Suppressor macrophage treated with lipopolysaccharide for 4 hours (primary cell): ENCODE data around the gene THADA.
"Not testable (repeated sequence)": the region's sequence is repeated elsewhere in the genome, so short reads cannot be mapped to it uniquely, and the experiment has no call there.

Source experiments
- DNase-seq: peaks from one replicate; pipeline ENCODE4 v3.0.0-alpha.2; 2020

The THADA gene, protein sequence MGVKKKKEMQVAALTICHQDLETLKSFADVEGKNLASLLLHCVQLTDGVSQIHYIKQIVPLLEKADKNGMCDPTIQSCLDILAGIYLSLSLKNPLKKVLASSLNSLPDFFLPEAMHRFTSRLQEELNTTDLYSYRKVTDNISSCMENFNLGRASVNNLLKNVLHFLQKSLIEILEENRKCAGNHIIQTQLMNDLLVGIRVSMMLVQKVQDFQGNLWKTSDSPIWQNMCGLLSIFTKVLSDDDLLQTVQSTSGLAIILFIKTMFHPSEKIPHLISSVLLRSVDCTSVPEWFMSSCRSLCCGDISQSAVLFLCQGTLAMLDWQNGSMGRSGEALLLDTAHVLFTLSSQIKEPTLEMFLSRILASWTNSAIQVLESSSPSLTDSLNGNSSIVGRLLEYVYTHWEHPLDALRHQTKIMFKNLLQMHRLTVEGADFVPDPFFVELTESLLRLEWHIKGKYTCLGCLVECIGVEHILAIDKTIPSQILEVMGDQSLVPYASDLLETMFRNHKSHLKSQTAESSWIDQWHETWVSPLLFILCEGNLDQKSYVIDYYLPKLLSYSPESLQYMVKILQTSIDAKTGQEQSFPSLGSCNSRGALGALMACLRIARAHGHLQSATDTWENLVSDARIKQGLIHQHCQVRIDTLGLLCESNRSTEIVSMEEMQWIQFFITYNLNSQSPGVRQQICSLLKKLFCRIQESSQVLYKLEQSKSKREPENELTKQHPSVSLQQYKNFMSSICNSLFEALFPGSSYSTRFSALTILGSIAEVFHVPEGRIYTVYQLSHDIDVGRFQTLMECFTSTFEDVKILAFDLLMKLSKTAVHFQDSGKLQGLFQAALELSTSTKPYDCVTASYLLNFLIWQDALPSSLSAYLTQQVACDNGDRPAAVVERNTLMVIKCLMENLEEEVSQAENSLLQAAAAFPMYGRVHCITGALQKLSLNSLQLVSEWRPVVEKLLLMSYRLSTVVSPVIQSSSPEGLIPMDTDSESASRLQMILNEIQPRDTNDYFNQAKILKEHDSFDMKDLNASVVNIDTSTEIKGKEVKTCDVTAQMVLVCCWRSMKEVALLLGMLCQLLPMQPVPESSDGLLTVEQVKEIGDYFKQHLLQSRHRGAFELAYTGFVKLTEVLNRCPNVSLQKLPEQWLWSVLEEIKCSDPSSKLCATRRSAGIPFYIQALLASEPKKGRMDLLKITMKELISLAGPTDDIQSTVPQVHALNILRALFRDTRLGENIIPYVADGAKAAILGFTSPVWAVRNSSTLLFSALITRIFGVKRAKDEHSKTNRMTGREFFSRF (N-terminal part only)

DNA sequence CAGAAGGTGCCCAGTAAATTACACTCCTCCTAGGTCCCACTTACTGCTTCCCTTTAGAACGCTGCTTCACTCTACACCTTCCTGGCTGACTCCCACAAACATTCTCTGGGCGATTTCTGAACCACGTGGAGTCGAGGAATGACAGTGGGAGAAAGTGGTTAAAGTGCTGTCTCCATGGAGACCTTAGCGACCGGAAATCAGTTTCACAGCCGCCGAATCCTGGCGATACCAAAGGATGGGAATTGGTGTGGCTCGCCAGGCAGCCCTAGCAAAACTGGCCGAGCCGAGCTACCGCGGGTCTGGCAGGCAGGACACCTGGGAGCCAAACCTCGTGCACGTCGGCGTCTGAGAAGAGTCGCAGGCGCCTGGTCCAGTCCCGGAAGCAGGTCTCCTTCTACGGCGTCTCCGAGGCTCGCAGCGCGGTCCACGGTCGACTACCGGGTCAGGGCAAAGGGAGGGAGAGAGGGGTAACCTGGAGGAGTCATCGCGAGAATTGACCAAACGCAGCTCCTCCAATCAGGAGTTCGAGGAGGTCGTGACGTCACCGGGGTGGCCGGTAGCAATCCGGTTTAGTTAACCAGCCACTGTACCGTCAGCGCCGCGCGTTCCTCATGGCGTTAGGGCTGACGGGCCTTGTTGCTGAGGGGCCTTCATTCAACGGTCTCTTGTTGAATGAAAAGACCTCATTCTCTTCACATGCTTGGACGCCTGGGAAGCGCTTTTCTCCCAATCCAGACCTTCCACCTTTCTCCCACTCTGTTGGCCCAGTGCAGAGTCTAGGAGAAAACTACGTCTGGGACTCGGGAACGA lies at the start of gene THADA:
TSS of gene THADA (minus strand) at position 436 of the 810 bp plus-strand sequence. CDS start 3,646 bp downstream, outside the sequence.
- DNase-seq, result peak; percentile 100

DNA sequence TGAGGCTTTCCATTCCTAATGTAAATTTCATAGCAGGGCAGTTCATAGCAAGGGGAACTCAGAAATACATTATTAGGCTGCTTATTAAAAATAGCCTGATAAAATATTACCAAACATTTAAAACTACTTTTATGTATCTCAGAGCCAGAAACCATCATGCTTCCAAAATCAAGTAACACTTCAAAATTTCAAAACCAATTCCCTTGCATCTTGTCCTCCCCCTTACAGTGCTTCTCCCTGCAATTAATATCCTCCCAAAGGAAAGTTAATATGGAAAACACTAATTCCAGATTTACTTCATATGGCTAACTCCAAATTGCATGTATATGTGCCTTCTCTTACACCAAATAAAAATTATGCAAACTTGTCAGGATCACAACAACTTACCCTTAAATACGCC lies 47.8 kb upstream of the THADA start:
- no peak for DNase-seq

GRCh38 chr2:43642363-43642762 lies 46.5 kb upstream of the THADA start:
- DNase-seq, result no peak

DNA sequence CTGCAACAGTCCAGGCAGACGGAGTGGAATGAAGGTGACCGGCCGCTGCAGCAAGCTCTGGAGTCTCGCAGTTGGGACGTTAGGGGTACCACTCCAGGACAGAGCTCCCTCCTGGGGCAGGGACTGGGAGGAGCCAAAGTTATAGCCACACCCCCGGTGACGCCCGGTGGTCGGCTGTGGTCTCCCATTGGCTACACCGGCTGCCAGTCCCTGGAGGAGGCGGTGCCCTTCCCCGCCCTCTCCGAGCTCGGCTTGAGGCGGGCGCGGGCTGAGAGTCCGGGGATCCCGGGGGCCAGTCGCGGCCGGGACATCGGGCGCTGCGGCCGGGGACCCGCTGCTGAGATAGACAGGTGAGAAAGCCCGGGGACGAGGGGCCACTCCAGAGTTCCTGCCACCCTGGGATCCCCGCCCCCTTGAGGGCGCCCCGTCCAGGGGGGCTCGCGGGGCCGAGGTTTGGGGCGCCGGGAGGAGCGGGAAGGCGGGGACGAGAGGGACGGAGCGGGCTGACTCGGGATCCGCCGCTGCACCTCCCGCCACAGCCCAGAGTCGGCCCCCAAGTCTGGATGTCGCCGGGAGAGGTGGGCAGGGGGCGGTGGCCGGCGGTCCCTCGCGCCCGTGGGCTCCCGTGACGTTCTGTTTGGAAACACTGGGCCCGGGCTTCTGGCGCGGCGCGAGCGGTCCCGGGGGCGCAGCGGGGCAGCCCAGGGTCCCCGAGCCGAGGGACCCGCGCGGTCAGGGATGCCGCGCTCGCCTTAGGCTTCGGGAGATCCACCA lies 41.4 kb upstream of the THADA start, which contains the start of gene PLEKHH2:
TSS of gene PLEKHH2 (plus strand) at position 231 of the 774 bp plus-strand sequence. CDS start 7,414 bp downstream, outside the sequence.
- peak; percentile 85 for DNase-seq

DNA sequence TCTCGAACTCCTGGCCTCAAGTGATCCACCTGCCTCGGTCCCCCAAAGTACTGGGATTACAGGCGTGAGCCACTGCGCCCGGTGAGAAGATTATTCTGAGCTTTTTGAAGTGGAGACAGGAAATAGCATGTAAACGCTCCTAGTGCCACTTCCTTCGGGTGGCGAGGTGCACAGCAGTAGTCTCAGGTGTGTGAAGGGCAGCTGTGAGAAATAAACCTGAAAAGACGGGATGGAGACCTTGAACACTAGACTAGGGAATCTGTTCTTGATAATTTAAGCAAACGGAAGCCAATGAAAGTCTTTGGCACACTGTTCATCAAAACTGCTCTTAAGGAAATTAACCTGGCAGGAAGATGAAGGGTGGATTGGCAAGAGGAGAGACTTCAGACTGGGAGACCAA lies 40.8 kb upstream of the THADA start:
- DNase-seq, result no peak

DNA sequence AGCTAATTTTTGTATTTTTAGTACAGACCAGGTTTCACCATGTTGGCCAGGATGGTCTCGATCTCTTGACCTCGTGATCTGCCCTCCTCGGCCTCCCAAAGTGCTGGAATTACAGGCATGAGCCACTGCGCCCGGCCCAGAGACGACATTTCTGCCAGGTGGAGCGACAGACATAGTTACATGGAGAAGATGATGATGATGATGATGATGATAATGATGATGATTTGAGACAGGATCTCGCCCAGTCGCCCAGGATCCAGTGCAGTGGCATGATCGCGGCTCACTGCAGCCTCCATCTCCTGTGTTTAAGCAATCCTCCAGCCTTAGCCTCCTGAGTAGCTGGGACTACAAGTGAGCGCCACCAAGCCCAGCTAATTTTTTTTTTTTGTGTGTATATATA lies 40.3 kb upstream of the THADA start:
- DNase-seq, result not testable (repeated sequence)

GRCh38 chr2:43634604-43635306 lies 38.9 kb upstream of the THADA start:
- no peak for DNase-seq

DNA sequence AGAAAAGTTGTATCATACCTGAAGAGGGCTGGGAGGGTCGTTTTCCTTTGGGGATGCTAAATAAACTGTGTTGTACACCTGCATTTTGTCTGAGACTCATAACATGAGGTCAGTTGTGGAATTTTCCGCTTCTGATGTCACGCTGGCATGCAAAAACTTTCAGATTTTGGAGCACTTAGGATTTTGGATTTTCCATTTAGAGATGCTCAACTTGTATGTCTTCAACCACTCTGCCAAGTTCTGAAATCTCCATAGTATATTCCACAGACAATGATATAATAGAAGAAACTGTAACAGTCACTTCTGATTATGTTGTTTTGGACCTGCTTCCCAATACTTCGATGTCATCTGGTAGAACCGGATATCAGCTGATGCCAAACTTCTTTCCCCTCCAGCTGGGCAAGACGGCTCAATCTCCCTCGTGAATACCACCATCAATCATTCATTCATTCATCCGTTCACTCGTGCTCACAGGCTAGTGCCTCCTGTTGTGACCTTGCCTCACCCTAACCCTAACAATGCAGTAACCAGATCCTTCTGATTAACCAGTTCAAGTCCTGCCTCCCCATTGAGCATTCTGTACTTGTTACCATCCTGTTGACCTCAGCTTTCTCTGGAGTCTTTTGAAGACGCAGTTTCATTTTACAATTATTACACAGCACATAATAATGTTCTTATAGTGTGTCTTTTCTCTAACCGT lies 35.9 kb upstream of the THADA start:
- no peak for DNase-seq

DNA sequence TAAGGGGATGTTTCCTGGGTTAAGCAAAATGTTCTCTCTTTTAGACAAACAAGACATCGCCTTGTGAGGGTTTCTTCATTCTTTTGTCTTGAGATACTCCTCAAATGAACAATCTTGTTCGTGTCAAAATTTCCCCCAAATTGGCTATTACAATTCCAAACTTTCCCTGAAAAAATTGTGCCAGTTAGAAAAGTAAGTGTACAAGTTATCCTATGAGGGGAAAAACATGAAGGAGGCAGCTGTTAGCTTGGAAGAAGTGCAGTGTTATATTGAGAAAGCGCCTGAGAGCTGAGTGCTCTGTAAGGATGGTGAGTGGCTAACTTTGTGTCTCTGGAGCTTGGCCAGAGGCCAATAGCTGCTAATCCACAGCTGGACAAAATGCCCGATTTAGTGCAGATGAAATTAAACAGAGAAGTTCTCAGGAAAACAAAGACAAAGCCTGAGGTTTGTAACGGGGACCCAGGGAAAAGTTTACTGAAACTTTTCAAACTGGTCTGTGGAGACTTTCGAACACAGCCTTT lies 27.2 kb upstream of the THADA start:
- no peak for DNase-seq

DNA sequence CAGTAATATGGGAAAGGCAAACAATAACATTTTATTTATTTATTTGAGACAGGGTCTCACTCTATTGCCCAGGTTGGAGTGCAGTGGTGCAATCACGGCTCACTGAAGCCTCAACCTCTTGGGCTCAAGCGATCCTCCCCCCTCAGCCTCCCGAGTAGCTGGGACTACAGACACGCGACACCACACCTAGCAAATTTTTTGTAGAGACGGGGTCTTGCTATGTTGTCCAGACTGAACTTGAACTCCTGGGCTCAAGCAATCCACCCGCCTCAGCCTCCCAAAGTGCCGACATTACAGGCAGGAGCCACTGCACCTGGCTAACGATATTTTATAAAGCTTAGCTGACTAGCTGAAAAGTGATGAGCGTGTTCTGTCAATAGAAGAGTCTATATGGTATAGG lies 23.7 kb upstream of the THADA start:
- no peak for DNase-seq

DNA sequence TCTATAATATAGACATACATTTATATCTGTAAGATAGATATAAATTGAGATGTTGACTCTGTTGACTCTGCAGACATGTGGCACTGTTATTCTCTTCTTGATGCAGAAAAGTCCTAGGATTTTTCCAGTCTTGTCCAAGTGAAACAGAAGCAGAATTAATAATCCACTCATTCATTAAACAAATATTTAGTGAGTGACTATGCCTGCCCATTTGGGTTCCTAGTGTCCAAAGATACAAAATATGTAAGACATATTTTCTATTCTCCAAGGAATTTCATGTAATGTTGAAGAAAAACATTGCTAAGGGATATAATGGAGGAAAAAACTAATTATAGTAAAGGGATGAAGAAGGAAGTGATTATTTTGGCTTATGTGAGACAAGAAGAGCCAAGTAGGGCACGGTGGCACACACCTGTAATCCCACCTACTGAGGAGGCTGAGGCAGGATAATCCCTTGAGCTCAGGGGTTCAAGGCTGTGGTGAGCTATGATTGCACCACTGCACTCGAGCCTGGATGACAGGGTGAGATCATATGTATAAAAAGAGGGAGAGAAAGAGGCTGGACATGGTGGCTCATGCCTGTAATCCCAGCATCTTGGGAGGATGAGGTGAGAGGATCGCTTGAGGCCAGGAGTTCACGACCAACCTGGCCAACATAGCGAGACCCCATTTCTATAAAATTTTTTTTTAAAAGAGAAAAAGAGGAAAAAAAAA lies 21.3 kb upstream of the THADA start:
- no peak for DNase-seq

- no peak for DNase-seq
Measured at GRCh38 chr2:43612944-43613343, 17.1 kb upstream of the THADA start.

- DNase-seq, result peak; percentile 80
Measured at GRCh38 chr2:43611987-43612894, 16.4 kb upstream of the THADA start.

DNA sequence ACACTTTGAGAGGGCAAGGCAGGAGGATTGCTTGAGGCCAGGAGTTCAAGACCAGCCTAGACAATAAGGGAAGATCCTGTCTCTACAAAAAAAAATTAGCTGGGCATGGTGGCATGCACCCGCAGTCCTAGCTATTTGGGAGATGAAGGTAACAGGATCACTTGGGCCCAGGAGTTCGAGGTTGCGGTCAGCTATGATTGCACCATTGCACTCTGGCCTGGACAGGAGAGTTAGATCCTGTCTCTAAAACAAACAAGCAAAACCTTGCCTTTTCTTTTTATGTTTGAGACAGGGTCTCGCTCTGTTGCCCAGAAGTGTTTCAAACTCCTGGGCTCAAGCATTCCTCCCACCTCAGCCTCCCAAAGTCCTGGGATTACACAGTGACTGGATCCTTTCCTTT lies 14.5 kb upstream of the THADA start:
- DNase-seq, result no peak

DNA sequence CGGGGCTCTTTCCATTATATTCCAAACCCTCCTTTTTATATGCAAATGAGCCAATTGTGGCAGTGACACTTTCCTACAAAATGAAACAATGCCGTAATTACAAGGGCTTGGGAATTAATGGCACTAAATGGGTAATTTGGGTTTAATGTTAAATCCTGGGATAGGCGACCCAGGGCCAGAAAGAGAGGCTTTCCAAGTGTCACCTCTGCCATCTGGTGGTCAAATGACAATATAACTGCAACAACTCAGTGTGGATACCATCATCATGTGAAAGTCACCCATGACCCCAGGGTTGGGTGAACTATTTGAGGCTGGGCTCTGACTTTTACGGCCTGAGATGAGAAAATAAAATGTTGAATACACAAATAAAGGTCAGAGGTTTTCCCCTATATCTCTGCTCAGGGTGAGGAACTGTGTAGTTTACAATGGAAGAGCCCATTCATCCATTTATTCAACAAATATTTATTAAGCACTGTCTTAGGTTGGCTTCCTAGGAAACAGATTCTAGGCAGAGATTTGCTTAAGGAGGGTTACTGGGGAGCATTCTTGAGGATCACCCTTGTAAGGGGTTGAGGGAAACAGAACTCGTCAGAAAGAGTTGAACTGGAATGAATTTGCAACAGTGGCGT lies 13.6 kb upstream of the THADA start:
- peak; percentile 73 for DNase-seq

DNA sequence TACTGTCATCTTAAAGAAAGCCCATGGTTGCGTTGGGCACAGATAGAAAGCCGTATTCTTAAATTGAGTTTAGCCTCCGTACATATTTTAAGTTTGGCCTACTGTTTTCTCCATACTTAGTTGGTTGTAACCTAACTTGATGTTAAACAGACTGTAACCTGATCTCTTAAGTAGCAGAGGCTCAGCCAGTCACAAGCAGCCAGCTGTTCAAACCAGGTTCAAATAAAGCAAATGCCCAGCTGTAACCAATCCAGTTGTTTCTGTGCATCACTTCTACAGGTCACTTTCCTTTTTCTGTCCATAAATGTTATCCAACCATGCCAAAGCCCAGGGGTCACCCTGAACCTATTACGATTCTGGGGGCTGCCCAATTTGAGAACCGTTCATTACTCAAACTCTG lies 10.0 kb upstream of the THADA start:
- DNase-seq, result no peak

DNA sequence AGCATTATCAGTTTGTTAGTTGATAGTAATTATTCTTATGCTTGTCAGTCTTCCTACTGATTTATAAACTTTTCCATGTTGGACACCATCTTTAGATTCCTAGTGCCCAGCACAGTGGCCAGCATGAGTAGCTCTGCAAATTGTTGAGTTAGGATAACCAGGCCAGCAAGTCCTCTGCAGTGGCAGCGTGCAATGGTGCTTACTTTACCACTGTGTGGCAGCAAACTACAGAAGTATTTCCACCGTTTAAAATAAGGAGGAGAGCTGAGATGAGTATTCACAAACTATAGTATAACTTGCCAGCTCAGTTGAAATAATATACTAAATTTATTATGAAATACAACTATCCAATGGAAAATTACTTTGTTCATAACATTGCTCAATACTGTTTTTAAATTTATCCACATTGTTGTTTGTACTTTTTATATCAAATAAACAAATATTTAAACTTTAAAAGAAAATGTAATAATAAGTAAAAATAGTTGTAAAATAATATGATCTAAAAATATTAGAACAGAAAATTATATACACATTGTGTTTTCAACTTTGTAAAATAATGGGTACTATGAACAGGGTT lies 9.3 kb upstream of the THADA start:
- DNase-seq, result peak; percentile 26
